Stimulated activated naive CD8-positive, alpha-beta T cell treated with anti-CD3 and anti-CD28 coated beads, Interleukin-15, Interleukin-2, amounts not matched to agents 100 U/mL and 50 U/mL, for 24 hours (primary cell): ENCODE data around the gene P2RX3.
"Not testable (repeated sequence)": the region's sequence is repeated elsewhere in the genome, so short reads cannot be mapped to it uniquely, and the experiment has no call there.

Source experiments
- ATAC-seq: fragments of 150-1000 bp; cut with Tn5 transposase; one replicate; pipeline ENCODE4 v1.10.0; 2021
- DNase-seq: peaks from one replicate; pipeline ENCODE4 v3.0.0; 2021

Gene P2RX3

GRCh38 chr11:57399972-57400578 lies 61.9 kb downstream of the P2RX3 start:
- ATAC-seq (no peak), DNase-seq (no peak)

GRCh38 chr11:57402188-57403002 lies 64.2 kb downstream of the P2RX3 start:
- no peak for DNase-seq
- ATAC-seq: no peak

GRCh38 chr11:57403003-57403801 lies 65.0 kb downstream of the P2RX3 start:
- DNase-seq, ATAC-seq: not testable (repeated sequence)

GRCh38 chr11:57403802-57404147 lies 65.6 kb downstream of the P2RX3 start:
- DNase-seq (no peak), ATAC-seq (no peak)

GRCh38 chr11:57405271-57405860 lies 67.2 kb downstream of the P2RX3 start:
- DNase-seq (no peak), ATAC-seq (peak; percentile 9)

- ATAC-seq (peak; percentile 90), DNase-seq (peak; percentile 62)
These were observed 68.3 kb downstream of the P2RX3 start for GRCh38 chr11:57406337-57406904.

GRCh38 chr11:57407010-57407920 lies 69.1 kb downstream of the P2RX3 start:
- no peak for DNase-seq
- no peak for ATAC-seq

- ATAC-seq (no peak), DNase-seq (no peak)
These were observed 69.9 kb downstream of the P2RX3 start for GRCh38 chr11:57407941-57408475.

GRCh38 chr11:57408771-57409170 lies 70.6 kb downstream of the P2RX3 start:
- DNase-seq (no peak), ATAC-seq (no peak)

GRCh38 chr11:57409321-57410100 lies 71.4 kb downstream of the P2RX3 start:
- ATAC-seq: no peak

GRCh38 chr11:57410287-57410686 lies 72.1 kb downstream of the P2RX3 start:
- DNase-seq (no peak), ATAC-seq (no peak)

More at GRCh38 chr11:57409321-57410100, 71.4 kb downstream of the P2RX3 start:
- DNase-seq: no peak

GRCh38 chr11:57413681-57414080 lies 75.5 kb downstream of the P2RX3 start:
- no peak for DNase-seq
- ATAC-seq: no peak

- no peak for DNase-seq
- peak; percentile 45 for ATAC-seq
These were observed 76.6 kb downstream of the P2RX3 start for GRCh38 chr11:57414612-57415212.

GRCh38 chr11:57416436-57416835 lies 78.3 kb downstream of the P2RX3 start:
- no peak for DNase-seq
- ATAC-seq: no peak

- DNase-seq: no peak
- no peak for ATAC-seq
These were observed 78.9 kb downstream of the P2RX3 start for GRCh38 chr11:57417056-57417455.

GRCh38 chr11:57418131-57418530 lies 80.0 kb downstream of the P2RX3 start:
- ATAC-seq (no peak), DNase-seq (no peak)

- DNase-seq: no peak
- ATAC-seq: no peak
These were observed 81.0 kb downstream of the P2RX3 start for GRCh38 chr11:57419146-57419545.

- DNase-seq: no peak
These were observed 82.9 kb downstream of the P2RX3 start for GRCh38 chr11:57421066-57421465.

GRCh38 chr11:57421805-57422204 lies 83.7 kb downstream of the P2RX3 start:
- DNase-seq: no peak
- no peak for ATAC-seq

More at GRCh38 chr11:57421066-57421465, 82.9 kb downstream of the P2RX3 start:
- no peak for ATAC-seq
